Measurements from ENCODE around the gene MDM1. TPM values are rescaled to one million over a fixed set of nuclear protein-coding genes. Genes with fewer than 3 reads are reported as not detected.

MDM1 gene
- total and polyA plus RNA-seq, 2 of the 13 experiments (the other 11 are each of a cell fraction or from before 2014, with no cell fraction given) = 4.6 to 15.2 TPM

- FAIRE-seq (no peak), ATAC-seq (no peak), DNase-seq (ENCODE audit: low spot score) (no peak)
- ChIA-PET CTCF (ENCODE audit: low intra/inter-chr PET ratio, low total read pairs) (no interaction called here), POLR2A (no interaction called here)
- TF ChIP-seq CEBPG (CRISPR knock-in tag; IDR thresholded peaks at IDR 0.05) (no peak), GATAD2A (CRISPR knock-in tag; IDR thresholded peaks at IDR 0.05) (no peak), MTF2 (CRISPR knock-in tag; IDR thresholded peaks at IDR 0.05; ENCODE audit: borderline replicate concordance) (no peak), ZBTB1 (CRISPR knock-in tag; IDR thresholded peaks at IDR 0.05; ENCODE audit: borderline replicate concordance) (no peak), MAZ (IDR thresholded peaks at IDR 0.05; ENCODE audit: borderline replicate concordance, low read depth, low read length) (no peak), MAZ (CRISPR knock-in tag; IDR thresholded peaks at IDR 0.05; ENCODE audit: low read depth) (no peak), MLXIP (CRISPR knock-in tag; IDR thresholded peaks at IDR 0.05; ENCODE audit: borderline replicate concordance) (no peak)
- Histone ChIP-seq H4K20me1 (ENCODE audit: insufficient read depth, low read length) (no peaks in the 10 kb centered on the region), H2AFZ (ENCODE audit: low read length) (no peak overlapping the region), H3K36me3 (replicated peaks in 1 of 2; ENCODE audit: control insufficient read depth in 1 of 2, insufficient read depth in 2 of 2, low read length in 2 of 2) (no peaks in the 10 kb centered on the region), H3K4me1 (ENCODE audit: insufficient read depth, low read length) (no peaks in the 10 kb centered on the region), H3K4me3 (replicated peaks in 1 of 3; ENCODE audit: insufficient read depth in 1 of 3, low read depth in 2 of 3, low read length in 3 of 3) (no peak overlapping the region), H3K9ac (ENCODE audit: insufficient read depth, low read depth, low read length) (no peak overlapping the region), H3K79me2 (ENCODE audit: insufficient read depth, low read length) (no peaks in the 10 kb centered on the region), H3K27ac (ENCODE audit: extremely low read length, insufficient read depth, low read length) (no peak overlapping the region), H3K27me3 (ENCODE audit: control insufficient read depth in 1 of 2, insufficient read depth in 2 of 2, low read length in 2 of 2) (0 out of 5 replicates have a peak, but pooled peaks cover 0 to 2% of the 10 kb centered on the region in 2 experiments), H3K4me2 (ENCODE audit: low read depth, low read length) (no peak overlapping the region), H3K9me3 (ENCODE audit: low read length) (no peaks in the 10 kb centered on the region)
- in situ Hi-C loops (cut with HindIII; ENCODE audit: extremely low pct_ligation_motif_present, low pct_unique_long_range_greater_than_20kb) = no loop called here
- WGBS (ENCODE audit: low lambda C conversion rate) = 65% methylated on average over 4 of the region's 4 CpGs
- BruUV-seq (replicated peaks) = no TSS peak
- intact Hi-C loops (cut with micrococcal nuclease; ENCODE audit: unreplicated experiment) = no loop called here
Observed at GRCh38 chr12:68281322-68282077, 50.7 kb downstream of the MDM1 start.
